ENCODE data around the gene TCF7L1. TPM values are rescaled to one million over a fixed set of nuclear protein-coding genes. Genes with fewer than 3 reads are reported as not detected.

Gene TCF7L1
- polyA plus RNA-seq, 1 donor from 2014 or later = not detected

DNA sequence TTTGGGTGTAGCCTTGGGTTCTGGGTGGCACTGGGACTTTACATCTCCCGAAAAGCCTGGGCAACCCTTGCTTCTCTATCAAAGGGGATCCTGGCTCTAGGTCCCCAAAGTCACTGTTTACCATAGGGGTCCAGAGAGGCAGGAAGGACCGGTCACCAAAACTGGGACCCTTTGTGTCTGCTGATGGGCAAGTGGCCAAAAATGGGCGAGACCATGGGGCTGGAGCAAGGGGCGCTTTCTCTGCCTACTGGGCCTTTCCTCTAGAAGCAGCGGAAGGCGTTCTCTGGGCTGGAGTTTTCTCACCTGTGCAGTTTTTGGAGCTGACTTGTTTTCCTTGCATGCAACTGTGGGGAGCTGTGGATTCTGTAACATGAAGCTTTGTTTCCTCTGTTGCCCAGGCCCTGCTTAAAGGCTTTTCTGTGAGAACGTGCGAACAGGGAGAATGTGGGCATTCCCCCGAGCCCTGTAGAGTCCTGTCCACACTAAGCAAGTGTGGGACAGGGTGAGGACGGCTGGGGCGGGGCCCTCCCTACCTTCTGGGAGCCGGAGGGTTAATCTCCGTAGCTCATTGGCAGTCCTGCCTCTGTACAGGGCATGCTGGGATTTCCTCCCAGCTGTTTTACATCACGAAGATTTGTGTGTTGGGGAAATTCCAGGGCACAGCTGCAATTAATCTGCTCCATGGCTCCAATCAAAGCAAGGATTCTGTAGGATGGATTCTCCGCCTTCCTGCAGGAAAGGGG lies 144.4 kb downstream of the TCF7L1 start:
- Histone ChIP-seq H2AFZ (ENCODE audit: low read depth, low read length) (no peak overlapping the region), H3F3A (ENCODE audit: insufficient read depth, low read length, poor library complexity, severe bottlenecking) (no peaks in the 10 kb centered on the region), H3K27me3 (ENCODE audit: insufficient read depth, low read depth, low read length) (no peaks in the 10 kb centered on the region), H3K9ac (ENCODE audit: low read length) (no peak overlapping the region), H4K20me1 (ENCODE audit: insufficient read depth) (no peaks in the 10 kb centered on the region), H3K79me2 (replicated peaks; ENCODE audit: insufficient read depth, low read length) (no peaks in the 10 kb centered on the region), H3K4me2 (ENCODE audit: low read length) (no peak overlapping the region), H3K36me3 (ENCODE audit: insufficient read depth, low read length) (no peaks in the 10 kb centered on the region), H3K27ac (ENCODE audit: low read length) (no peak overlapping the region), H3K4me3 (ENCODE audit: low read length) (no peak overlapping the region), H3K9me2 (ENCODE audit: insufficient read depth, low read length) (no peaks in the 10 kb centered on the region), H3K9me3 (ENCODE audit: low read length) (no peaks in the 10 kb centered on the region)
- no peak for TF ChIP-seq TAF1 (IDR thresholded peaks at IDR 0.05; ENCODE audit: low read depth)
- no peak for TF ChIP-seq RAD21 (conservative IDR thresholded peaks at IDR 0.05)
- TF ChIP-seq SMC3 (conservative IDR thresholded peaks at IDR 0.05; ENCODE audit: poor library complexity) = no peak
- TF ChIP-seq MXI1 (conservative IDR thresholded peaks at IDR 0.05; ENCODE audit: poor library complexity, severe bottlenecking) = no peak
- no peak for TF ChIP-seq EP300 (conservative IDR thresholded peaks at IDR 0.05; ENCODE audit: poor library complexity, severe bottlenecking)
- TF ChIP-seq EZH2 (IDR thresholded peaks at IDR 0.05; ENCODE audit: borderline replicate concordance, insufficient read depth, low read length, poor library complexity, severe bottlenecking) = no peak

GRCh38 chr2:85278361-85278760 lies 145.2 kb downstream of the TCF7L1 start:
- Histone ChIP-seq H2AFZ (ENCODE audit: low read depth, low read length) (no peak overlapping the region), H3K9me3 (ENCODE audit: low read length) (no peaks in the 10 kb centered on the region), H3K4me3 (ENCODE audit: low read length) (no peak overlapping the region), H3K9me2 (ENCODE audit: insufficient read depth, low read length) (no peaks in the 10 kb centered on the region), H3K79me2 (replicated peaks; ENCODE audit: insufficient read depth, low read length) (no peaks in the 10 kb centered on the region), H3K27ac (ENCODE audit: low read length) (no peak overlapping the region), H3K36me3 (ENCODE audit: insufficient read depth, low read length) (no peaks in the 10 kb centered on the region), H4K20me1 (ENCODE audit: insufficient read depth) (no peaks in the 10 kb centered on the region), H3K9ac (ENCODE audit: low read length) (no peak overlapping the region), H3F3A (ENCODE audit: insufficient read depth, low read length, poor library complexity, severe bottlenecking) (no peaks in the 10 kb centered on the region), H3K4me2 (ENCODE audit: low read length) (no peak overlapping the region), H3K27me3 (ENCODE audit: insufficient read depth, low read depth, low read length) (no peaks in the 10 kb centered on the region)
- no peak for TF ChIP-seq TAF1 (IDR thresholded peaks at IDR 0.05; ENCODE audit: low read depth)

GRCh38 chr2:85281553-85281952 lies 148.4 kb downstream of the TCF7L1 start:
- Histone ChIP-seq H2AFZ (ENCODE audit: low read depth, low read length) (no peak overlapping the region), H3K27me3 (ENCODE audit: insufficient read depth, low read depth, low read length) (no peaks in the 10 kb centered on the region), H3K4me2 (ENCODE audit: low read length) (no peak overlapping the region), H3K9me3 (ENCODE audit: low read length) (no peaks in the 10 kb centered on the region), H3K79me2 (replicated peaks; ENCODE audit: insufficient read depth, low read length) (no peaks in the 10 kb centered on the region), H3K36me3 (ENCODE audit: insufficient read depth, low read length) (no peaks in the 10 kb centered on the region), H4K20me1 (ENCODE audit: insufficient read depth) (no peaks in the 10 kb centered on the region), H3K9ac (ENCODE audit: low read length) (no peak overlapping the region), H3K4me3 (ENCODE audit: low read length) (no peak overlapping the region), H3K27ac (ENCODE audit: low read length) (no peak overlapping the region), H3F3A (ENCODE audit: insufficient read depth, low read length, poor library complexity, severe bottlenecking) (no peaks in the 10 kb centered on the region), H3K9me2 (ENCODE audit: insufficient read depth, low read length) (no peaks in the 10 kb centered on the region)
- no peak for TF ChIP-seq REST (IDR thresholded peaks at IDR 0.05; ENCODE audit: borderline replicate concordance)
- no peak for TF ChIP-seq MXI1 (conservative IDR thresholded peaks at IDR 0.05; ENCODE audit: poor library complexity, severe bottlenecking)
- TF ChIP-seq, protein P1, sequence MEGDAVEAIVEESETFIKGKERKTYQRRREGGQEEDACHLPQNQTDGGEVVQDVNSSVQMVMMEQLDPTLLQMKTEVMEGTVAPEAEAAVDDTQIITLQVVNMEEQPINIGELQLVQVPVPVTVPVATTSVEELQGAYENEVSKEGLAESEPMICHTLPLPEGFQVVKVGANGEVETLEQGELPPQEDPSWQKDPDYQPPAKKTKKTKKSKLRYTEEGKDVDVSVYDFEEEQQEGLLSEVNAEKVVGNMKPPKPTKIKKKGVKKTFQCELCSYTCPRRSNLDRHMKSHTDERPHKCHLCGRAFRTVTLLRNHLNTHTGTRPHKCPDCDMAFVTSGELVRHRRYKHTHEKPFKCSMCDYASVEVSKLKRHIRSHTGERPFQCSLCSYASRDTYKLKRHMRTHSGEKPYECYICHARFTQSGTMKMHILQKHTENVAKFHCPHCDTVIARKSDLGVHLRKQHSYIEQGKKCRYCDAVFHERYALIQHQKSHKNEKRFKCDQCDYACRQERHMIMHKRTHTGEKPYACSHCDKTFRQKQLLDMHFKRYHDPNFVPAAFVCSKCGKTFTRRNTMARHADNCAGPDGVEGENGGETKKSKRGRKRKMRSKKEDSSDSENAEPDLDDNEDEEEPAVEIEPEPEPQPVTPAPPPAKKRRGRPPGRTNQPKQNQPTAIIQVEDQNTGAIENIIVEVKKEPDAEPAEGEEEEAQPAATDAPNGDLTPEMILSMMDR (IDR thresholded peaks at IDR 0.05; ENCODE audit: poor library complexity, severe bottlenecking) = no peak
- TF ChIP-seq RAD21 (conservative IDR thresholded peaks at IDR 0.05) = no peak
- TF ChIP-seq TAF1 (IDR thresholded peaks at IDR 0.05; ENCODE audit: low read depth) = no peak
- TF ChIP-seq EZH2 (IDR thresholded peaks at IDR 0.05; ENCODE audit: borderline replicate concordance, insufficient read depth, low read length, poor library complexity, severe bottlenecking) = no peak
- TF ChIP-seq SMC3 (conservative IDR thresholded peaks at IDR 0.05; ENCODE audit: poor library complexity) = no peak
- TF ChIP-seq EP300 (conservative IDR thresholded peaks at IDR 0.05; ENCODE audit: poor library complexity, severe bottlenecking) = no peak
- TF ChIP-seq POLR2AphosphoS5 (IDR thresholded peaks at IDR 0.05) = no peak
